IPS-18a (cell line): ENCODE results near the gene ZNF354B.
"Not testable (repeated sequence)": the region's sequence is repeated elsewhere in the genome, so short reads cannot be mapped to it uniquely, and the experiment has no call there.

ENCODE experiments used
- H3K27ac ChIP-seq: one replicate; pipeline ENCODE4 v1.5.1; 2013; ENCODE audit warnings: low read length
- H3K27me3 ChIP-seq: one replicate; pipeline ENCODE4 v1.6.1; 2013; ENCODE audit warnings: mild to moderate bottlenecking, low read length; ENCODE audit not compliant: control insufficient read depth, insufficient read depth
- H3K36me3 ChIP-seq: one replicate; pipeline ENCODE4 v1.6.1; 2013; ENCODE audit warnings: low read depth, low read length; ENCODE audit not compliant: control insufficient read depth
- H3K4me1 ChIP-seq: one replicate; pipeline ENCODE4 v1.6.1; 2013; ENCODE audit warnings: low read depth, low read length; ENCODE audit not compliant: control insufficient read depth
- H3K4me3 ChIP-seq: one replicate; pipeline ENCODE4 v1.5.1; 2013; ENCODE audit warnings: low read length
- H3K9ac ChIP-seq: one replicate; pipeline ENCODE4 v1.6.1; 2013; ENCODE audit warnings: mild to moderate bottlenecking, low read length, moderate library complexity
- H3K9me3 ChIP-seq: one replicate; pipeline ENCODE4 v1.6.1; 2013; ENCODE audit warnings: low read depth, low read length; ENCODE audit not compliant: control insufficient read depth

Gene ZNF354B

GRCh38 chr5:178859625-178860521 lies at the start of gene ZNF354B:
TSS of gene ZNF354B (plus strand) at chr5:178859953. CDS start at chr5:178861048, 1,095 bp downstream.
- peaks cover 5% of the 10 kb centered on the region for H3K36me3 ChIP-seq
- H3K9ac ChIP-seq, result peak within 1 kb of the TSS; percentile 32
- H3K27me3 ChIP-seq, result no peaks in the 10 kb centered on the region
- no peak within 1 kb of the TSS for H3K27ac ChIP-seq
- H3K4me3 ChIP-seq, result peak within 1 kb of the TSS; percentile 65
- no peaks in the 10 kb centered on the region for H3K4me1 ChIP-seq
- H3K9me3 ChIP-seq, result no peaks in the 10 kb centered on the region

- no peaks in the 10 kb centered on the region for H3K4me1 ChIP-seq
- H3K4me3 ChIP-seq, result no peak overlapping the region
- no peak overlapping the region for H3K27ac ChIP-seq
- no peak overlapping the region for H3K9ac ChIP-seq
- H3K9me3 ChIP-seq, result no peaks in the 10 kb centered on the region
- H3K27me3 ChIP-seq, result no peaks in the 10 kb centered on the region
- H3K36me3 ChIP-seq, result no peaks in the 10 kb centered on the region
Observed at GRCh38 chr5:178817506-178817905, 42.2 kb upstream of the ZNF354B start.

GRCh38 chr5:178818094-178818493 lies 41.7 kb upstream of the ZNF354B start:
- no peak overlapping the region for H3K27ac ChIP-seq

GRCh38 chr5:178820001-178820400 lies 39.8 kb upstream of the ZNF354B start:
- Histone ChIP-seq H3K9me3 (no peaks in the 10 kb centered on the region), H3K36me3 (no peaks in the 10 kb centered on the region), H3K9ac (no peak overlapping the region), H3K4me1 (no peaks in the 10 kb centered on the region), H3K4me3 (no peak overlapping the region), H3K27me3 (no peaks in the 10 kb centered on the region), H3K27ac (no peak overlapping the region)

More at GRCh38 chr5:178818094-178818493, 41.7 kb upstream of the ZNF354B start:
- Histone ChIP-seq H3K36me3 (no peaks in the 10 kb centered on the region), H3K4me1 (no peaks in the 10 kb centered on the region), H3K27me3 (no peaks in the 10 kb centered on the region), H3K4me3 (no peak overlapping the region), H3K9me3 (no peaks in the 10 kb centered on the region), H3K9ac (no peak overlapping the region)

- peaks cover 19% of the 10 kb centered on the region for H3K4me1 ChIP-seq
- no peaks in the 10 kb centered on the region for H3K36me3 ChIP-seq
- no peak overlapping the region for H3K9ac ChIP-seq
- no peaks in the 10 kb centered on the region for H3K9me3 ChIP-seq
- no peak overlapping the region for H3K4me3 ChIP-seq
- no peaks in the 10 kb centered on the region for H3K27me3 ChIP-seq
- no peak overlapping the region for H3K27ac ChIP-seq
Observed at GRCh38 chr5:178825444-178825843, 34.3 kb upstream of the ZNF354B start.

GRCh38 chr5:178826216-178826615 lies 33.5 kb upstream of the ZNF354B start:
- Histone ChIP-seq H3K4me1 (peaks cover 19% of the 10 kb centered on the region), H3K4me3 (no peak overlapping the region), H3K27me3 (no peaks in the 10 kb centered on the region), H3K36me3 (no peaks in the 10 kb centered on the region), H3K27ac (no peak overlapping the region), H3K9ac (no peak overlapping the region), H3K9me3 (no peaks in the 10 kb centered on the region)

DNA sequence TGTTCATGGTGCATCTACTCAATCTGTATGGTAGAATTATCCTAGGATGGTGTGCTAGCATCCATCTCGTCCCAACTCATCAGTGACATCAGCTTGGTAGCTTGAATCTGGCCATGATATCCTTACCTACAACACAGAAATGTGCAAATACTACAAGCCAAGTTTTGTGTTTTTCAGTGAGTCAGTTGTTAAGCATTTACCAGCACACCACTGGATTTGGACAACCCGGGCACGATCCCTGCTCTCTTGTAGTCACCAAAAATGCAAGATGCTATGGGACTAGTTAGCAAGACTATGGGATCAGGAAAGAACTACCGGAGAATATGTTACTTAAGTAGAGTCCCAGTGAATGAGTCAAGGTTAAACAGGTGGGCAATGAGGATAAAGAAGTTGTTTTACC lies 32.1 kb upstream of the ZNF354B start:
- no peaks in the 10 kb centered on the region for H3K9me3 ChIP-seq
- H3K27me3 ChIP-seq, result no peaks in the 10 kb centered on the region
- peaks cover 19% of the 10 kb centered on the region for H3K4me1 ChIP-seq
- H3K27ac ChIP-seq, result no peak overlapping the region
- H3K4me3 ChIP-seq, result no peak overlapping the region
- no peaks in the 10 kb centered on the region for H3K36me3 ChIP-seq
- no peak overlapping the region for H3K9ac ChIP-seq

DNA sequence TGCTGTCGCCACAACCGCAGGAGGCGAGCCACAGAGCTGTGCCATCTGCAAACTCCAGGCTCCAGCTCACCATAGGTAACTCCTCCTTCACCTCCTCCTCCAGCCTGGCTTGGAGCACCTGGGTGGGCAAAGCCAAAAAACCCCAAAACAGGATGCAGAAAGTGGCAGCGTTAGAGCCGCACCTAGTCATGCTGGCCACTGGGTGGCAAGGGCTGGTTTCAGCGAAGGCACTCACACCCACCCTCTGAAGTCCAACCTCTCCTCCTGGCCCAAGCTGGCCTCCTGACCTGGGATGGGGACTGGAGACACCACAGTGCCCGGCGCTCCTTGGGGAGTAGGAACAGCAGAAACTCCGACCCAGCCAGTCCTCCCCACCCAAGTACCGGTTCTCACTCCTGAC lies 28.7 kb upstream of the ZNF354B start:
- Histone ChIP-seq H3K27me3 (no peaks in the 10 kb centered on the region), H3K9ac (no peak overlapping the region), H3K9me3 (no peaks in the 10 kb centered on the region), H3K27ac (no peak overlapping the region), H3K36me3 (no peaks in the 10 kb centered on the region), H3K4me3 (no peak overlapping the region), H3K4me1 (peaks cover 10% of the 10 kb centered on the region)

DNA sequence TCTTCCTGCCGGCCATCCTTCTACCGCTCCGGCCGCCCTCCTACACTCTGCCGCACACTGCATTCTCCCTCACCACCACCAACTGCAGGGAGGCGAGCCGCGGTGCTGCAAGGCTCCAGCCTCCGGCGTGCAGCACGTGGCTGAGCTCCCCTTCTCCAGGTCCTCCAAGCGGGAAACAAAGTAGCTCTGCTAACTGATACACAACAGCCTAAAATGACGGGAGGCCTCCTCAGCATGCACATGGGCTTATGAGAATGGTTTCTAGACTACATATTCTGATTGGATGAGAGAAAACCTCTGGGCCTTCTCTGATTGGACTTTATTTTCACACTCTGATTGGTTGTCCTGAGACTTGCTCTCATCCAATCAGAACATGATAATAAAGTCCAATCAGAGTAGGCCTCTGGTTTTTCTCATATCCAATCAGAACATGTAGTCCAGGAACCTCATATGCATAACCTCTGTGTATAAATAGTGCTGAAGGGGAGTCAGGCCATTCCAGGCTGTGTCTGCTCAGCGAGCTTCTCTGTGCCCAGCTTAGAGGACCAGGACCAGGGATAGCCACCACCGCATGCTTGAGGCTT lies 27.0 kb upstream of the ZNF354B start:
- H3K4me3 ChIP-seq, result no peak overlapping the region
- H3K27ac ChIP-seq, result no peak overlapping the region
- no peaks in the 10 kb centered on the region for H3K36me3 ChIP-seq
- H3K4me1 ChIP-seq, result no peaks in the 10 kb centered on the region
- no peaks in the 10 kb centered on the region for H3K9me3 ChIP-seq
- H3K27me3 ChIP-seq, result no peaks in the 10 kb centered on the region
- H3K9ac ChIP-seq, result peak overlapping the region; percentile 23

DNA sequence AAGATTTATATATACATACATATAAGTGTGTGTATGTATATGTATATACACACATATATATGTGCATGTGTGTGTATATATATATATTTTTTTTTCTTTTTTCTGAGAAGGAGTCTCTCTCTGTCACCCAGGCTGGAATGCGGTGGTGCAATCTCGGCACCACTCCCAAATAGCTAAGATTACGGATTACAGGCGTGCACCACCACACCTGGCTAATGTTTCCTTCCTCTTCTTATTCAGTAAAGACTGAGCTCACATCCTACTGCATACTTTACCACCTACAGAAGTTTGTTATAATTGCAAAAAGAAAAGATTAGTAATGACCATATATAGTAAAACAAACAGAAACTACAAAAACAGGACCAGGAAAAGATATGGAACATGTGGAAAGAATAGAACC lies 23.1 kb upstream of the ZNF354B start:
- Histone ChIP-seq H3K27ac (no peak overlapping the region), H3K27me3 (no peaks in the 10 kb centered on the region), H3K4me3 (no peak overlapping the region), H3K9me3 (no peaks in the 10 kb centered on the region), H3K9ac (no peak overlapping the region), H3K4me1 (no peaks in the 10 kb centered on the region), H3K36me3 (no peaks in the 10 kb centered on the region)

- not testable (repeated sequence) for H3K9ac ChIP-seq, H3K36me3 ChIP-seq, H3K9me3 ChIP-seq, H3K27me3 ChIP-seq, H3K4me1 ChIP-seq, H3K27ac ChIP-seq
- H3K4me3 ChIP-seq, result peak overlapping the region; percentile 17
Observed at GRCh38 chr5:178838695-178839318, 20.9 kb upstream of the ZNF354B start.
